ENCODE results near the gene WDR70.

- TF ChIP-seq CTCF (IDR thresholded peaks at IDR 0.05) (no peak), POLR2A (IDR thresholded peaks at IDR 0.05) (no peak), POLR2AphosphoS5 (IDR thresholded peaks at IDR 0.05) (no peak), EP300 (IDR thresholded peaks at IDR 0.05) (no peak)
Measured at GRCh38 chr5:37533851-37534250, 154.7 kb downstream of the WDR70 start.

All from sigmoid colon (tissue), 4 donors.